GM10266 (cell line): ENCODE measurements around the gene EEF1A2.

ENCODE experiments used
- DNase-seq: peaks from one replicate; pipeline ENCODE4 v3.0.0; 2012; ENCODE audit errors: extremely low spot score
- TF ChIP-seq, protein P1 (sequence below): IDR thresholded peaks from 2 replicates; pipeline ENCODE4 v1.5.1; 2012; ENCODE audit warnings: mild to moderate bottlenecking, low read depth; ENCODE audit not compliant: control insufficient read depth, insufficient read depth; ENCODE audit errors: missing control alignments

The EEF1A2 gene

DNA sequence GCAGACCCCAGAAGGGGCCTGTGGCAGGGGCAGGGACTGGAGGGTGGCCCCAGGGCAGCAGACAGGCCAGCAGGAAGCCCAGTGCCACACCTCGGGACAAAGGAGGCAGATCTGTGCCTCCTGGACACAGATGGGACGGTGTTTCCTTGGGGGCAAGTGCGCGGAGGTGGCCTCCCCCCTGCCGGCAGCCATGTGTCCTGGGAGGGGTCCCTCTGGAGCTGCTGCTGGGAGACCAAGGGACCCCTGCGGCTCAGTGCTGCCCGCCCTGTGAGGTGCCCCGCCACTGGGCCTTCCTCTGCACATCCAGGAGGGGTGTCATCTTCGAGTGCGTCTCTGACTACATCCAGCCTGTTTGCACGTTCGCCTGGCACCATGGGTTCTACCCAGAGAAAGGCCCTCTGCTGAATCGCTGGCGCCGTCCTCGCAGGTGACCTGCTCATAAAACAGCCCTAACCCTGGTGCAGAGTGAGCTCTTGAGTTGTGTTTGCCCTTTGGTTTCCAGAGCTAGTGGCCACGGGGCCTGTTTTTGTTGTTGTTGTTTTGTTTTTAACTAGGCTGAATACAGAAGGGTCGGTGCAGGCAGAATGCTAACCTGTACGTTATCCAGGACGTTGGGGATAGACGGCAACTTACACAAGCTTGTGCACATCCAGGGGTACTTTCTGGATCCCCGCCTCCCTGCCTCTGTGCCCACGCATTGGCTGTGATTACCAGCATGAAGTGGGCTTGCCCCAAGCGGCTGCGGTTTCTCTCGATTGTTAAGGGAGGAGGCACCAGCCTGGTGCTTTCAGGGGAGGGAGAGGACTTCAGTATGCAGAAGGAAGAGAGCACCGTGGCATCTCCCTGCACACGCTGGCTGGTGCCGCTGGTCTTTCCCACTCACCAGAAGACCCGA, 25.1 kb downstream of the EEF1A2 start:
- TF ChIP-seq, protein P1, sequence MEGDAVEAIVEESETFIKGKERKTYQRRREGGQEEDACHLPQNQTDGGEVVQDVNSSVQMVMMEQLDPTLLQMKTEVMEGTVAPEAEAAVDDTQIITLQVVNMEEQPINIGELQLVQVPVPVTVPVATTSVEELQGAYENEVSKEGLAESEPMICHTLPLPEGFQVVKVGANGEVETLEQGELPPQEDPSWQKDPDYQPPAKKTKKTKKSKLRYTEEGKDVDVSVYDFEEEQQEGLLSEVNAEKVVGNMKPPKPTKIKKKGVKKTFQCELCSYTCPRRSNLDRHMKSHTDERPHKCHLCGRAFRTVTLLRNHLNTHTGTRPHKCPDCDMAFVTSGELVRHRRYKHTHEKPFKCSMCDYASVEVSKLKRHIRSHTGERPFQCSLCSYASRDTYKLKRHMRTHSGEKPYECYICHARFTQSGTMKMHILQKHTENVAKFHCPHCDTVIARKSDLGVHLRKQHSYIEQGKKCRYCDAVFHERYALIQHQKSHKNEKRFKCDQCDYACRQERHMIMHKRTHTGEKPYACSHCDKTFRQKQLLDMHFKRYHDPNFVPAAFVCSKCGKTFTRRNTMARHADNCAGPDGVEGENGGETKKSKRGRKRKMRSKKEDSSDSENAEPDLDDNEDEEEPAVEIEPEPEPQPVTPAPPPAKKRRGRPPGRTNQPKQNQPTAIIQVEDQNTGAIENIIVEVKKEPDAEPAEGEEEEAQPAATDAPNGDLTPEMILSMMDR = no peak
- no peak for DNase-seq

- DNase-seq = no peak
- TF ChIP-seq, protein P1 = no peak
These were observed 26.0 kb downstream of the EEF1A2 start for GRCh38 chr20:63472862-63473390.

DNA sequence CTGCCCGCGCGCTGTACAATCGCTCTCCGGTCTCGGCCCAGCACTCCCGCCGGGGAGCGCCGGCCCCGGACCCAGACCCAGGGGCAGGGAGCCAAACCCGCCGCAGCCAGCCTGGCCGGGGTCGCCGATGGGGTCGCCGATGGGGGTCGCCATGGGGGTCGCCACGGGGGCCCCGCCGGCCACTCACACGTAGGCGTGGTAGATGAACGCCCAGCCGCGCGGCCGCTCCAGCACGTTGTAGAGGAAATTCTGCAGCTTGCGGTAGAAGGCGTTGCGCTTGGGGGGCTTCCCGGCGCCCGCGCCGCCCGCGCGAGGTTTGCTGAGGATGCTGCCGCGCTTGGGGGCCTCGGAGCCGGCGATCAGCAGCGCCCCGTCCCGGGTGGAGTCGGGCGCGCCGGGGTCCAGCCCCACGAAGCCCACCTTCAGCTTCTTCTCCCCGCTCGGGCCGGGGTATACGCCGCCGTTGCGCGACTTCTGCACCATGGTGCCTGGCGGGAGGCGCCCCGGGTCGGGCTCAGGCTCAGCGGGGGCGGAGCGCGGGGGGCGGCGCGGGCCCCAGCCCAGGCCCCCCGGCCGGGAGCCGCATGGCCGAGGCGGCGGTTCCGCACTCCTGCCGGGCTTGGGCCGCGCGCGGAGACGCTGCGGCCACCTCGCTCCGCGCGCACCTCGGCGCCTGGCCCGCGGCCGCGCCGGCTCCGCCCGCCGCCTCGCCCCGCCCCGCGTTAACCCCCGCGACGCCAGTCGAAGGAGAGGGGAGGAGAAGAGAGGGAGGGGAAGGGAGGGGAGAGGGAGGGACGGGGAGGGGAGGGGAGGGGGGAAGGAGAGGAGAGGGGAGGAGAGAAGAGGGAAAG, 26.7 kb downstream of the EEF1A2 start, which contains the start of gene KCNQ2:
Gene KCNQ2 (minus strand): TSS at position 675 of the 851 bp plus-strand sequence. CDS start 192 bp downstream, at position 483.
- TF ChIP-seq, protein P1 = no peak
- no peak for DNase-seq

DNA sequence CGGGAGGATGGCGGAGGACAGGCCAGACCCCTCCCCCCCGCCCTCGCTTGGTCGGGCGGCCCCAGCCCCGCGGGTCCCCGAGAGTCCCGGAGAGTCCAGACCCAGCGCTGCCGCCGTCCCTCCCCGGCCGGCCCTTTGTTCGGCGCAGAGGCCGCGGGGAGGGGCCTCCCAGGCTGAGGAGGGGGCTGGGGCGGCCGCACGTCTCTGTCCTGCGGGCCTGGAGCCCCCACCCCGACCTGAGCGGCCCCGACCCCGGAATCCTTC, 27.2 kb downstream of the EEF1A2 start:
- no peak for DNase-seq
- TF ChIP-seq, protein P1 = no peak

- TF ChIP-seq, protein P1 = no peak
- no peak for DNase-seq
These were observed 27.7 kb downstream of the EEF1A2 start for GRCh38 chr20:63471002-63471716.

- DNase-seq = no peak
These were observed 28.5 kb downstream of the EEF1A2 start for GRCh38 chr20:63470410-63470809.

More at GRCh38 chr20:63470410-63470809, 28.5 kb downstream of the EEF1A2 start:
- TF ChIP-seq, protein P1 = no peak
